NCI-H2081 (cell line): Measurements from ENCODE around the gene USB1.

Source experiments
- DNase-seq, 2 experiments: peaks; one replicate each; lab custom pipeline; 2025; lab: John Stamatoyannopoulos, UW

The USB1 gene

DNA sequence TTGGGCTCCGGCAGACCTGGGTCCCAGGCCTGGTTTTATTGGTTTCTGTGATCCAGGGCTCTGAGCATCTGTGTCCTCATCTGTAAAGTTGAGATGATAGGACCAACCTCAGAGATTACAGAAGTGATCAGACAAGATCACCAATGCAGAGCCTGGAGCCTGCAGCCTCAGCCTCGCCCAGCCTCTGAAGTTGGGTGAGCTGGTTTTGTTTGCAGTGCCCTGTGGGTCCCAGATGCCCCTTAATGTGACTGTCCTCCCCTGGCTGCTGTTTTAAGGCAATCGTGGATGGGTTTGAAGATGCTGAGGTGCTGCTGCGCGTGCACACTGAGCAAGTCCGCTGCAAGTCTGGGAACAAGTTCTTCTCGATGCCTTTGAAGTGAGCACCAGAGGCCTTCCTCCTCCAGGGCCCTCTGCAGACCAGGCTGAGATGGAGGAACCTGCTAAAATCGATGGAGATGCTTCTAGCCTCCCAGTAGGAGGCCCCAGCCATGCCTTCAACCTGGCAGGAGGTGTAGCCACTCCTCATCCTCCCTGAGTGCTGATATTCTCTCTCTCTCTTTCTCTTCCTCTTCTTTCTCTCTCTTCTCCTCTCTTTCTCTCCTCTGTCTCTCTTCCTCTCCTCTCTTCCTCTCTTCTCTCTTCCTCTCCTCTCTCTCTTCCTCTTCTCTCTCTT lies 18.8 kb downstream of the USB1 start:
- DNase-seq = no peak

DNA sequence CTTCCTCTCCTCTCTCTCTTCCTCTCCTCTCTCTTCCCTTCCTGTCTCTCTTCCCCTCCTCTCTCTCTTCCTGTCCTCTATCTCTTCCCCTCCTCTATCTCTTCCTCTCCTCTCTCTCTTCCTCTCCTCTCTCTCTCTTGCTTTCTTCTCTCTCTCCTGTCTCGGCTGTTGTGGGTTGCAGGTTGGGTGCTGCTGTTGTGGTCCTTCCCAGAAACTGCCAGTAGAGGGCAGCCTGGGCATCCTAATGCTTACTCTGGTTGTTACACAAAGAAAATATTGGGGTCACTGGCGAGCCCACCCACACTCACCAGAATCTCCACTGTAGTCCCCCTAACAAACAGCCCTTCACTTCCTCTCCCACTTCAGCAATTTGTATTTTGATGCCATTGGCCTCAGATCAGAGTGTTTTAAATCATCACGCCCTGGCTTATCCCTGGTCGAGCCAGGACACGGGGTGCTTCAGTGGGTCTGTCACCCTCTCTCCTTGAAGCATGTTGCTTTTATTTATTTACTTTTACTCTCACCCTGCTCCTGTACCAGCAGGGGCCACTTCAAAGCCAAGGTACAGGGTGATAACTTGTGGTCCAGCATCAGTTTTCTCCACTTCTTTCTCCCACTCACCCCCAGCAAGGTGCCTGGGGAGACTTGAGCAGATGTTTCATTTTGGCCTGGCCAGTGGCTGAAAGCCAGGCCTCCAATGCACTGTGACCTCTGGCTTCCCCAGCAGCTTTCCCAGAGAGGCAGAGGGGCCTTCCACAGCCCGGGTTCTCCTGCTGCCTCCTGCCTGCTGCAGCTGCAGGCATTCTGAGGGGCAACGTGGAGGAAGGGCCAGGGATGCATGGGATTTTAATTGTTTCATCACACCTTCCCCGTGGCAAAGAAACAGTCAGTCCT lies 19.7 kb downstream of the USB1 start:
- DNase-seq = peak in 1 of 2 experiments; percentile 5

DNA sequence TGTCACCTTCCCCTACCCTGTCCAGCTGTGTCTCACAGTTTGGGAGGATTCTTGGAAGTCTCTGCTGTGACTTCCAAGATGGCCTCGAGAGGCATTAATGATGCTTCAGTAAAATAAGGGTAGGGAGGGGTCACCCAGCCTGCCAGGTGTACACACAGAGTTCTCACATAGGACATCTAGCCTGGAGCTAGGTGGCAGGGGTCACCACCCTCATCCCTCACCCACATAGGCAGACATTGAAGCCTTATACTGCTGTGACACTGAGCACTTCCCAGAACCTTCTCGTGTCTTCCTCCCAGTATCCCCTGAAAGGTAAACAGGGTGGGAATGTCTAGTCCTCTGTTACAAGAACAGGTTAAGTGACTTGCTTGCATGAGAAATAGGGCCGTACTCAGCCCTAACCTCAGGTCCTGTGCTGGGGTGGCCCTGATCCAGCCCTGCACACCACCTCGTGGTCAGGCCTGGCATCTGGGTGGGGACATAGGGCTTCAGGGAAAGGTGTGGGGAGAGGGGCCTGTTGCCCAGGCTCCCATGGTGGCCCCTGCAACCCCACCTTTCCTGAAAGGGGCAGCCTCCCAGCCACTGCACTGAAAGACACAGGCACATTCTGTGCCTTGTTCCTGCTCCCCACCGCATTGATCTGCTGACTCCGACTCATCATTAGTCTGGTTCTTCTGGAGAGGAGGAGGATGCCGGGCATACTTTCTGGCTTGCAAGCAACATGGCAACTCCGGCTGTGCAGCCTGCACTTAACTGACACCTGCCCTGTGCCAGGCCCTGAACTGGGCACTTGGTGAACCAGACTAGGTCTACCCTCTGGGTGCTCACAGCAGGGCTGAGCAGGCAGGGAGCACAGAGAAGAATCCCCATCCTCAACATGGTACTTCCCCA lies 20.7 kb downstream of the USB1 start:
- no peak for DNase-seq

DNA sequence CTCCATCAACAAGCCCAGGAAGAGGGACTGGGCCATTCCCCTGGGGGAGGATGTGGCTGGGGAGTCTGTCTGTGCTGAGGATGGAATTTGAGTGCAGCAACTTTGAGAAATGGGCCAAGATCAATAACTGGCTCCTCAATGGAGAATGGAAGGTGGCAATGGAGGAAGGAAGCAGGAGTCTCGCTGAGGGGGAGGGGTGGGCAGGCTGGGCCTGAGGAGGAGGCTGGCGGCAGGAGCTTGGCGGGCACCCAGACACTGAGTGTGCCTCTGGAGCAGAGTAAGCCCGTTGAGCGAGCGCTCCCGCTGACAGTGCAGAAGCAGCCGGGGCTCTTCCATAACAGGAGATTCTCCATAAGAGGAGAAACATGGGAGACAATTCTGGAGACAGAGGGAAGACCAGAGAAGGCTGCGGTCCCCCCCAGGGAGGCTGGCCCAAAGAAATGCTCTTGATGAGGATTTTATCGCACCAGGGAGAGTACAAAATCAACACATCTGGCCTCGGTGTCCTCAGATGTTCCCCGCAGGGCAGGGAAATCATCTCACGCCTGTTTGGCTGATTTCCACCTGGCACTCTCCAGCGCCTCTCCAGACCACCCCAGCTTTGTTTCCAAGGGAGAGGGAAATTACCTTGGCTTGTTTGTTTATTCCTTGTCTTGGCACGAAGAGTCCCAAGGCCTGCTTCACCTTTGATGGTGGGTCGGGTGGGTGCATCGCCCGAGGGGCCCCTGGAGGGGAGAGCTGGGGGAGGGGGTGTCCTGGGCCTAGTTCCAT lies 21.6 kb downstream of the USB1 start:
- DNase-seq = peak; percentile 56 to 65

DNA sequence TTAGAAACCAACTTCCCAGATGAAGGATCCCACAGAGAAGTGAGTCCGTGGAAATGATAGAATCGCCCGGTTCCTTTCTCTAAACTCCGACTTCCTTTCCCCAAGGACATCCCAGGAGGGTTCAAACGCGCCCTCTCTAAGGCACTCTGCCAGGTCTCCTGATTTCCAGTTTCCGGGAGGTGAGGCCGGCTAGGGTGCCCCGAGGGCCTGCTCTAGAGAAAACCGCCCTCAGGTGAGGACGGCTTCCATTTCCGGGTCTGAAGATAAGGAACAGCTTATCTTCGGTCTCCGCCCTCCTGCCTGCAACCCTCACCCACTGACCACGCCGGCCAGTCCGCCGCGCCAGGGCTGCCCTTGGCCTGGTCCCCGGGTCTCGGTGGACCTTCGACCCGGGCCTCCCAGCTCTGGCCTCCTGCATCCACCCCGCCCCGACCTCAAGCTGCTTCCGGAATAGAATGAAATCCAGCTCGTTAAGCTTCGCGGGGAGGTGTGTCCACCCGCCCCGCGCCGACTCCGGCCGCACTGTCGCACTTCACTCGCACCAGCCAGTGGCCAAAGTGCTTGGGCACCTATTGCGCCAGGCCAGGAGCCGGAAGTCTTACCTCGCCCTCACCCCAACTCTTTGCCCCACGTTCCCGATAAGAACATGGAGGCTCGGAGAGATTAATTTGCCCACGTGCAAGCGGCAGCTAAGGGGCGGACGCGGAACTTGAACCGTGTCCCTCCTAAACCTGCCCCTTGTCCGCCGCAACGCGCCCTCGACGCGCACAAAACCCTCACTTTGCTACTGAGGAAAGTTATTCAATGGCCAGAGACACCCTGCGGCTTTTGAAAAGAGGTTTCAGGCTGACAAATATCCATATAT lies 23.5 kb downstream of the USB1 start:
- DNase-seq = no peak

DNA sequence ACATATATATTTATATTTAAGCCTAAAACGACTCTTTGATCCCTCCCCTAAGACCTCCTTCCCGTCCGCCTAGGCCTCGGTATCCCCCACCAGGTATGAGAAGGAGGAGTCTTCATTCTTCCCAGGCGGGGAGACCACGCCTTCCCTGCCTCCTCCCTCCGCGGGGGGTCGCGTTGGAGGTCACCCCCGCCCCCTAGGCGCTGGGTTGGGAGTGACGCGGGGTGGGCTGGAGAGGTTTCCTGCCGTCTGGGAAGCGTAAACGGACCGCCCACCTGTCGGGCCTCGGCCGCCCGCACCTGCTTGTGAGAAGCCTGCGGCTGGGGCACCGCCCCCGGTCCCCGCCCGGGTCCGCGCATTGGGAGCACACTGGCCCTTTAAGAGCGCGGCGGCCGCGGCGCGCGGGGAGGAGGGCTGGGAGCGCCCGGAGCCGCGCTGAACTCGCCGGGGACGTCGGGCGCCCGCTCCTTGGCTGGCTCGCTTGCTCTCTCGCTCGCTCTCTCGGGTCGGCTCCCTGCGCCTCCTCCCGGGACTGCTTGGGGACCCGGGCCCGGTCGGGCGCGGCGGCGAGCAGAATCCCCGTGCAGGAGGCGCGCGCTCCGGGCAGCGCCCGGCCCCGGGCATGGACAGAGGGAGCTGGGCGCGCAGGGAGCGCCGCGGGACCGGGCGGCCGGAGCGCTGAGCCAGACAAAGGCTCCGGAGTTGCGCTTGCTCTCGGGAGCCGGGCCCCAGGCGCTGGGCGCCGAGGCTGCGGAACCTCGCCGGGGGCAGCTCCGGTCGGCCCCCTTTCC lies 24.3 kb downstream of the USB1 start, which contains the start of gene MMP15:
MMP15 (plus strand) TSS at position 404 of the 788 bp plus-strand sequence. CDS start 597 bp downstream, outside the sequence.
- peak; percentile 45 to 69 for DNase-seq

DNA sequence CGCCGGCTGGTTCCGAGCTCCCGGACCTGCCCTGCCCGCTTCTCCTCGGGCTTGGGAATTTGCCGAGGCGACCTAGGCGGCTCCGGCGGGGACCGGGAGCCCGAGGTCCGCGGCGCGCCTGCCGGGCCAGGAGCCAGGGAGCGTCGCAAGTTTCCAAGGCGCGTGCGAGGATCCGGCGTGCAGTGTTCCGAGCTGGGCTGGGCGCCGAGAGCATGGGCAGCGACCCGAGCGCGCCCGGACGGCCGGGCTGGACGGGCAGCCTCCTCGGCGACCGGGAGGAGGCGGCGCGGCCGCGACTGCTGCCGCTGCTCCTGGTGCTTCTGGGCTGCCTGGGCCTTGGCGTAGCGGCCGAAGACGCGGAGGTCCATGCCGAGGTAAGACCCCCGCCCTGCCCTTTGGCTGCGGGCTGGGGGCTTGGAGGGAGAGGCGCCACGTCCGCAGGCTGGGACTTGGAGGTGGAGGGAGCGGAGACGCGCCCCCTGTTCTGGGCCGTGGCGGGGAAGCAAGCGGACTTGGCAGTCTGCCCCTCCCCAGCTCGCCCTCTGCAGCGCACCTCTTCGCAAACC lies 25.0 kb downstream of the USB1 start:
- DNase-seq = peak; percentile 30 to 36

DNA sequence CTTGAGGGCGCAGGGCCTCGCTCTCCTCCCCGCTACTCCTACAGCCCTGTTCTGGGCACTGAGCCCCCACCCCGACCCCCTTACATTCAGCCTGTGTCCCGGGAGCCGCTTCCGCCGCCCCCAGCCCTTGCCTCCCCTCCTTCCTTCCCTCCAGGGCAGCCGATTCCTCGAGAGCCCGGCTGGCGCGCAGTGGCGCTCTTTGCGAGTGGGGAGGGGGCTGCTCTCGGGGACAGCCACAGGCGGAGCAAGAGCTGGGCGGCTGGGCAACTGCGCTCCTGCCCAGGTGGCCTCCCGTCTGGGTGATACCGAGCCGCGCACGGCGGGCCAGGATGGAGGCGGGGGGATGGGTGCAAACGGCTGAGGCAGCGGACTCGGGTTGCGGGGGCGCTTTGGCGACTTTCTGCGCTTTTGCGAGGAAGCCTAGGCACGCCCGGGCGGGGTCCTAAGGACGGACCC lies 25.5 kb downstream of the USB1 start:
- DNase-seq = no peak

DNA sequence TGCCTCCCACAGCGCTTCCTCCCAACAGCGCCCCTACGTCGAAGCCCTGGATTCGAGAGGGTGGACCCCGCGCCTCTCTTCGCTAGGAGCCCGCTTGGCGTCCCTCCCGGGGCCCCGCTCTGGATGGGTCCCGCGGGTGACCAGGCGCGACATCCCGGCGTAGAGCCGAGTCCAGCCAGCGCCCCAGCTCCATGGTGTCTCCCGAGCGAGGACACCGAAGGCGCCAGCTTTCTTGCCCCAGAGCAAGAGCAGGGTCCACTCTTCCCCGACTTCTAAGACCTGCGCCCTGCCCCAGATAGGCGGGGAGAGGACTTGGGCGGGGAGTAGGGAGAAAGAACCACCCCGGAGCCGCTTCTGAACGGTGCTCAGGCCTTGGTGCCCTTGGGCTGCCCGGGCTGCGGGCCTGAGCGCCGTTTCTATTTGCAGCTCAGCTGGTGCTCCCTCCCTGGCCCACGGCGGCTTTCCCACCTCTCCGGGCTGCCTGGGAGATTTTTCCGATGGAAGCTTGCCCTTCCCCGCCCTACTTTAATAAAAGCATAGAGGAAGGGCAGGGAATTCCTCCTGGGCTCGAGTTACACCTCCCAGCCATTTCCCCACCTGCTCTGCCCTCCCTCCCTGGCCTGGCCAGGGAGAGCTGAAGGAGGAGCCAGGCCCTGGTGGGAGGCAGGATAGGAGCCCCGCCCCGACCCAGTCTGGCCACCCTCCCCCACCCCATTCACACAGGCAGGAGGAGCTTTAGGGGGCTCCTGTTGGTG lies 26.1 kb downstream of the USB1 start:
- DNase-seq = no peak

DNA sequence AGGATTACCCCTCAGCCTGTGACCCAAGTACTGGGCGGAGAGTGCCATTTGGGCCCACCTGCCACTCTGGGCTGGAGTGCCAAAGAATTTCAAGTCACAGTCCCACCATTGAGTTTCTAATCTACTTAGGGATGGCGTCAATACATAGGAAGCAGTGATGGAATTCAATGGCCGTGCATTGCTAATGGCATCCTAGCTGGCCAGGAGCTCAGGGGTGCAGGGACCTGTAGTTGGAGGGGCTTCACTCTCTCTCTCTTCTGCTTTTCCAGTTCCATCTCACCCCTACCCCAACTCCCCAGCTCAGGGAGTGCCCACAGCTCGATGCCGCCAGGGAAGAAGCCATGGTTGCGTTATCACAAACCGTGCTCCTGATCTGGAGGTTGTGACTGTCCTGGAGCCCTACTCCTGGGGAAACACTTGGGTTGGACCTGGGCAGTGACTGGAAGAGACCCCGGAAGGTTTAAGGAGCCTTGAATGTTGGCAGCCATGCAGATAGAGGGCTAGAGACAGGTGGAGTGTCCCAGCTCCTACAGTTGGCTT lies 26.8 kb downstream of the USB1 start:
- no peak for DNase-seq

DNA sequence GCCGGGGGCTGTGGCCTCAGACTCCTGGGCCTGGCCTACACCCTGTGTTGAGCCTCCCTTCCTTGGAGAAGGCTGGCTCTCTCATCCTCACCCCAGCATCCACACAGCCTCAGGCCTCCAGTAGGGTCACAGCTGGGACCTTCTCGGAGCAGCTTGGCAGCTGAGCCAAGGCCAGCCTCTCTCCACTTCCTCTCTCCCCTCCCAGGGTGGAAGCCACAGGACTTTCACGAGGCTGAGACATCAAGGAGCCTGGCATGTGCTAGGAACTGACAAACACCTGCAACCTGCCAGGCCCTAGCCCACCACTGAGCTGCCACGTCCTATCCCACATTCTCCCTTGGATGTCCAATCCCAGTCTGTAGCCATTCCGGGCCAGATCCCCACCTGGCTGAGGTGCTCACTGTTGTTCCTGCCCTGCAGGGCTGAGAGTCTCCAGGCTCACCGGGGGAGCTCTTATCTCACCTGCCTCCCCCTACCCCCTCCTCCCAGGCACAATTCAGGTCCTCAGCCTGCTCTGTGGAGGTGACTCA lies 27.4 kb downstream of the USB1 start:
- DNase-seq = no peak

DNA sequence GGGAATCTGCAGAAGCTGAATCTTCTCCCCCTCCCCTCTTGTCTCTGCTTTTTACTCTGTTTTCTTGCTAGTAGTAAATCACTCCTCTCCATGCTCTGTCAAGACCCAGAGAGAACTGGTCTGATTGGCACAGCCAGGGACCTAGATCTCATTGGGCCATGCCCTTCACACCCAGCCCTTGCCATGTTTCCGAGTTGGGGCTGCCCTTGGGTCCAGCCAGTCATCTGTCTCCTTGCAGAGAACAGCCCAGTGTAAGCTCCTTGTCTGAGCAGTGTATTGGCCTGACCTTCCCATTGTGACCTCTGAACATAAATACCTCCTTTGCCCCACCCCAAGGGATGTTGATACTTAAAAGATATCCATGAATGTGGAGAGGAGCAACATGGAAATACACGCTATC lies 28.2 kb downstream of the USB1 start:
- no peak for DNase-seq

DNA sequence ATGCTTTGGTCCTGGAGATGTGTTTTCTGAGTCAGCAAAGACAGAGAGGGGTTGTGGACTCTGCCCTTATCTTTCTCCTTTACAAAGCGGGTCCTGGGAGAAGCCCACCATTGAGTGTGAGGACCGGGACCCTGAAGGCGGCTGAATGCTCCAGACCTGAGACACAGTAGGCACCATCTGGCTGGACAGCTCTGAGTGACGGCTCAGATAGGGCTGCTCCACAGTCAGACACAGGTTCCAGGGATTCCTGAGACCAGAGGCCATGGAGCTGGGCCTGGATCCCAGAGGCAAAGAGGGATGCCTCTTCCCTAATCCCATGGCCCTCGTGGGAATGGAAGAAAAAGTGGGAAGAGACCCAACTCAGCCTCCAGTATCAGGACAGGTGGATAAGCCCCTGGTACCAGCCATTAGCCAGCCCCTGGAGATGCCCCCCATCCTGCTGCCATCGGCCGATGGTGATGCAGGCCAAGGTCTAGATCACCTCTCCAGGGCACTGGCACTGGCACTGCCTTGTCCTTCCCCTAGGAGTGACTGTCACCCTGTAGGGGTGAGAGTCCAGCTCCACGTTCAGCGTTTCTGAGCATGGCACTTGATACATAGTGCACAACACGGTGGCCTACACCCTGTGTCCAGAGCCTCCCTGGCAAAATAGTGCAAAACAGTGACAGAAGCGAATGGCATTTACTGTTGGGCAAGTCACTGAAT lies 29.1 kb downstream of the USB1 start:
- DNase-seq = no peak

DNA sequence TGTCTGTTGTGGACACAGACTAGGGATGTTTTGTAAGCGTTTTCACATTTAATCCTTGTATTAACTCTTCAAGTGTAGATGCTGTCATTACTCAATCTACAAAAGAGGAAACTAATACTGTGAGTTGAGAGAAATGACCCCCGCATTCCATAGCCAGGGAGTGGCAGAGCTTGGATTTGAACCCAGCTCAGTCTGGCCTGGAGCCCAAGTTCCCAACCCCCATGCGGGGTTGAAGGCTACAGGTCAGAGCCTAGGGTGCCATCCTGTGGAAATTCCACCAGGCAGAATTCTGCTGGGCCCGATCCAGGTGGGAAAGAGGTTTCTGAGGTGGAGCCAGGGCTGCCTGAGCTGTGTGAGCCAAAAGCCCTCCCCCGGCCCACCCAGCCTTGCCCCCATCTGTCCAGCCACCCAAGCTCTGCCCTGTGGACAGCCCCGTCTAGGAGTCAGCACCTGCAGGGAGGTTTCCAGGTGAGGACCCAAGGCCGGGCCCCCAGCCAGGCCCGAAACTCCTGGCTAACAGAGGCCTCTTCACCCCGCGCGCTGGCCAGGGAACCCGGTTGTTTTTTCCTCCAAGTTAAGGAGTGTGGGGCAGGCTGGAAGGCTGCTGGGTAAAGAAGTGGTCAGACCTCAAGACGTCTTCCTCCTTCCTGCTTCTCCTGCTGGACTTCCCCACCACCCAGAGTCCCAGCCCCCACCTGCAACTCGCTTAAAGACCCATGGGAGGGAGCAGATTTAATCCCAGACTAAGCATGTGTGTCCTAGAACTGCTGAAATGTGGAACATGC lies 30.0 kb downstream of the USB1 start:
- DNase-seq = no peak

DNA sequence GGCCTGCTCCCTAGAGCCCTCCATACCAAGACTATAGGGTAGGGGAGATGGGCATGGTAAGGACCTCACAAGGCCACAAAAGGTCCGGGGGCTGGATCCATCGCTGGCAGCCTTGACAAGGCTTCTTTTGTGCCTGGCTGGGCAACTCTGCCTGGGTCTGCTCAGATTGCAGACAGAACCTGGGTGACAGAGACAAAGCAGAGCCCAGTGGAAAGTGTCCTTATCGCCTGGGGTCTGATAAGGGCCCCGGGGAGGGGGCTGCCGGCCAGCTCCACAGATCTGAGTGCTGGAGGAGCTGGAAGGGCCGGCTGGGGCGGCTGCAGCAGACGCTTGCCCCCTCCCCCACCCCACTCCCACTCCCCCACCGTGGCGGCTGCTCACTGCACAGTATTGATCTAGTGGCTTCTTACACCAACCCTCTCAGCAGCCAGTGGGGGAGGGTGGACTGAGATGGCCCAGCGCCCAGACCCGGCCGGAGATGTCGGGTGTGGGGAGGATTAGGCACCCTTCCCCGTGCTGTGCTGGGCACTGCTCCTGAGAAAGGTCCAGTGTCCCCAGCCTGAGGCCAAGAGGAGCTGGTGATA lies 31.6 kb downstream of the USB1 start:
- DNase-seq = no peak

DNA sequence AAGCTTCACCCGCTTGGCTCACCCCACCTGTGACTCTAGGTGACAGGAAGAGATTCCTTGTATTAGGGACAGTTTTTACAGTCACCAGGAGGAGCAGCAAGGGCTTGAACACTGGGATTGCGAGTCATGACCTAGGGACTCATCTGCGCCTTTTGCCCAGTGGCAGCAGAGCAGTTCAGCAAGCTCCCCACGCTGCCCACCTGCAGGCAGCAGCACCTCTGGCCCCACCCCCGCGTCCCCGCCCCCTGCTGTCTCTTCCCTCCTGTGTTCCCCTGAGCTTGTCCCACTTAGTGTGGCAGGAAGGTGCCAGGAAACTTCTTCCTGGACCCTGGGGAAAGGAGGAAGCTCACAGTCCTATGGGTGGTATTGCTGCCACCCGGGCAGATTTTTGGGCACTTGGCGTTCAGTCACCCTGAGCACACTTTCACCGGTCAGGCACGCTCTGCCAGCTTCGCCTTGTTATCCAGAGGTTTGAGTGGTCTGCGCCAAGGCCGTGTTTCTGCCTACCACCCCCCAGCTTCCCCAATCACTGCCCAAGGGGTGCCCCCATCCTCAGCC lies 33.0 kb downstream of the USB1 start:
- DNase-seq = no peak
